Activated naive CD8-positive, alpha-beta T cell treated with anti-CD3 and anti-CD28 coated beads, Interleukin-2, amount 50 U/mL, for 24 hours (primary cell): ENCODE data around the gene BNIP3.
"Not testable (repeated sequence)": the region's sequence is repeated elsewhere in the genome, so short reads cannot be mapped to it uniquely, and the experiment has no call there.

Experiments
- ATAC-seq: fragments of 150-1000 bp; cut with Tn5 transposase; one replicate; pipeline ENCODE4 v1.10.0; 2021
- DNase-seq: peaks from one replicate; pipeline ENCODE4 v3.0.0; 2021
- H3K27ac Mint-ChIP-seq: one replicate; pipeline ENCODE4 v1.8.0; 2021; ENCODE audit warnings: mild to moderate bottlenecking, mixed read lengths
- H3K27me3 Mint-ChIP-seq: one replicate; pipeline ENCODE4 v1.8.0; 2021; ENCODE audit warnings: mixed read lengths
- H3K36me3 Mint-ChIP-seq: one replicate; pipeline ENCODE4 v1.8.0; 2021; ENCODE audit warnings: low read depth, mixed read lengths
- H3K4me1 Mint-ChIP-seq: one replicate; pipeline ENCODE4 v1.8.0; 2021; ENCODE audit warnings: mixed read lengths
- H3K4me3 Mint-ChIP-seq: one replicate; pipeline ENCODE4 v1.8.0; 2021; ENCODE audit warnings: mild to moderate bottlenecking, moderate library complexity, mixed read lengths
- H3K9me3 Mint-ChIP-seq: one replicate; pipeline ENCODE4 v1.8.0; 2021; ENCODE audit warnings: mixed read lengths

BNIP3 gene

GRCh38 chr10:131994435-131994834 lies 12.7 kb upstream of the BNIP3 start:
- no peak for DNase-seq
- H3K9me3 Mint-ChIP-seq = no peaks in the 10 kb centered on the region
- H3K36me3 Mint-ChIP-seq = no peaks in the 10 kb centered on the region
- no peaks in the 10 kb centered on the region for H3K27me3 Mint-ChIP-seq
- H3K4me3 Mint-ChIP-seq = no peak overlapping the region
- no peak overlapping the region for H3K27ac Mint-ChIP-seq
- H3K4me1 Mint-ChIP-seq = no peaks in the 10 kb centered on the region
- no peak for ATAC-seq

- DNase-seq = no peak
- Mint-ChIP-seq H3K27me3 (no peaks in the 10 kb centered on the region), H3K4me3 (no peak overlapping the region), H3K27ac (no peak overlapping the region), H3K4me1 (no peaks in the 10 kb centered on the region), H3K9me3 (no peaks in the 10 kb centered on the region), H3K36me3 (no peaks in the 10 kb centered on the region)
- ATAC-seq = no peak
These were observed 11.6 kb upstream of the BNIP3 start for GRCh38 chr10:131993275-131993674.

GRCh38 chr10:131991726-131992125 lies 10.0 kb upstream of the BNIP3 start:
- ATAC-seq (no peak), DNase-seq (no peak)
- H3K36me3 Mint-ChIP-seq = no peaks in the 10 kb centered on the region
- H3K9me3 Mint-ChIP-seq = no peaks in the 10 kb centered on the region
- no peaks in the 10 kb centered on the region for H3K27me3 Mint-ChIP-seq
- no peak overlapping the region for H3K27ac Mint-ChIP-seq
- no peaks in the 10 kb centered on the region for H3K4me1 Mint-ChIP-seq
- H3K4me3 Mint-ChIP-seq = no peak overlapping the region

- not testable (repeated sequence) for ATAC-seq, H3K36me3 Mint-ChIP-seq, H3K9me3 Mint-ChIP-seq
These were observed 6.1 kb upstream of the BNIP3 start for GRCh38 chr10:131987786-131988185.

GRCh38 chr10:131987301-131987700 lies 5.6 kb upstream of the BNIP3 start:
- H3K27ac Mint-ChIP-seq, H3K4me3 Mint-ChIP-seq, ATAC-seq, H3K9me3 Mint-ChIP-seq, H3K36me3 Mint-ChIP-seq, DNase-seq, H3K27me3 Mint-ChIP-seq, H3K4me1 Mint-ChIP-seq: not testable (repeated sequence)

More at GRCh38 chr10:131987786-131988185, 6.1 kb upstream of the BNIP3 start:
- not testable (repeated sequence) for H3K4me3 Mint-ChIP-seq, DNase-seq, H3K27ac Mint-ChIP-seq, H3K27me3 Mint-ChIP-seq, H3K4me1 Mint-ChIP-seq

- H3K27ac Mint-ChIP-seq, DNase-seq: not testable (repeated sequence)
These were observed 5.1 kb upstream of the BNIP3 start for GRCh38 chr10:131986851-131987250.

GRCh38 chr10:131983780-131984179 lies 2.1 kb upstream of the BNIP3 start:
- Mint-ChIP-seq H3K9me3 (no peaks in the 10 kb centered on the region), H3K27me3 (peaks cover 3% of the 10 kb centered on the region), H3K4me3 (peak overlapping the region; percentile 72), H3K4me1 (peaks cover 27% of the 10 kb centered on the region), H3K36me3 (peaks cover 8% of the 10 kb centered on the region), H3K27ac (peak overlapping the region; percentile 20)
- no peak for DNase-seq
- ATAC-seq = no peak

More at GRCh38 chr10:131986851-131987250, 5.1 kb upstream of the BNIP3 start:
- H3K9me3 Mint-ChIP-seq, H3K36me3 Mint-ChIP-seq, ATAC-seq, H3K4me3 Mint-ChIP-seq, H3K4me1 Mint-ChIP-seq, H3K27me3 Mint-ChIP-seq: not testable (repeated sequence)

GRCh38 chr10:131982796-131983195 lies 1.1 kb upstream of the BNIP3 start:
- DNase-seq (no peak), ATAC-seq (no peak)
- peaks cover 9% of the 10 kb centered on the region for H3K36me3 Mint-ChIP-seq
- H3K9me3 Mint-ChIP-seq = no peaks in the 10 kb centered on the region
- H3K27ac Mint-ChIP-seq = peak overlapping the region; percentile 20
- peaks cover 35% of the 10 kb centered on the region for H3K4me1 Mint-ChIP-seq
- peaks cover 3% of the 10 kb centered on the region for H3K27me3 Mint-ChIP-seq
- H3K4me3 Mint-ChIP-seq = peak overlapping the region; percentile 72

- peaks cover 40% of the 10 kb centered on the region for H3K4me1 Mint-ChIP-seq
- H3K27ac Mint-ChIP-seq = no peak overlapping the region
- ATAC-seq (peak; percentile 13), DNase-seq (peak; percentile 19)
- peak overlapping the region; percentile 63 for H3K4me3 Mint-ChIP-seq
- H3K27me3 Mint-ChIP-seq = peaks cover 3% of the 10 kb centered on the region
- peaks cover 14% of the 10 kb centered on the region for H3K36me3 Mint-ChIP-seq
- no peaks in the 10 kb centered on the region for H3K9me3 Mint-ChIP-seq
These were observed 548 bp upstream of the BNIP3 start for GRCh38 chr10:131982185-131982756.

GRCh38 chr10:131980761-131981428 lies 828 bp downstream of the BNIP3 start:
- no peak for ATAC-seq
- no peaks in the 10 kb centered on the region for H3K9me3 Mint-ChIP-seq
- peak overlapping the region; percentile 69 for H3K27ac Mint-ChIP-seq
- DNase-seq = peak; percentile 20
- H3K4me3 Mint-ChIP-seq = peak overlapping the region; percentile 90
- peaks cover 1% of the 10 kb centered on the region for H3K27me3 Mint-ChIP-seq
- peaks cover 52% of the 10 kb centered on the region for H3K4me1 Mint-ChIP-seq
- peaks cover 17% of the 10 kb centered on the region for H3K36me3 Mint-ChIP-seq

GRCh38 chr10:131980321-131980720 lies 1.4 kb downstream of the BNIP3 start:
- Mint-ChIP-seq H3K36me3 (peaks cover 17% of the 10 kb centered on the region), H3K27me3 (no peaks in the 10 kb centered on the region), H3K4me3 (peak overlapping the region; percentile 90), H3K9me3 (no peaks in the 10 kb centered on the region), H3K27ac (no peak overlapping the region), H3K4me1 (peaks cover 58% of the 10 kb centered on the region)
- ATAC-seq (no peak), DNase-seq (no peak)

GRCh38 chr10:131979821-131980270 lies 1.9 kb downstream of the BNIP3 start:
- ATAC-seq = no peak
- no peak for DNase-seq
- Mint-ChIP-seq H3K36me3 (peaks cover 20% of the 10 kb centered on the region), H3K27ac (peak overlapping the region; percentile 68), H3K27me3 (no peaks in the 10 kb centered on the region), H3K4me1 (peaks cover 63% of the 10 kb centered on the region), H3K9me3 (no peaks in the 10 kb centered on the region), H3K4me3 (peak overlapping the region; percentile 90)

- H3K4me3 Mint-ChIP-seq = peak overlapping the region; percentile 90
- H3K9me3 Mint-ChIP-seq = no peaks in the 10 kb centered on the region
- DNase-seq (no peak), ATAC-seq (no peak)
- peaks cover 20% of the 10 kb centered on the region for H3K36me3 Mint-ChIP-seq
- peak overlapping the region; percentile 76 for H3K27ac Mint-ChIP-seq
- H3K27me3 Mint-ChIP-seq = no peaks in the 10 kb centered on the region
- peaks cover 66% of the 10 kb centered on the region for H3K4me1 Mint-ChIP-seq
These were observed 2.4 kb downstream of the BNIP3 start for GRCh38 chr10:131979336-131979735.

- DNase-seq (no peak), ATAC-seq (no peak)
- Mint-ChIP-seq H3K4me3 (peak overlapping the region; percentile 90), H3K4me1 (peaks cover 71% of the 10 kb centered on the region), H3K9me3 (no peaks in the 10 kb centered on the region), H3K27ac (peak overlapping the region; percentile 76), H3K36me3 (peaks cover 24% of the 10 kb centered on the region), H3K27me3 (no peaks in the 10 kb centered on the region)
These were observed 2.9 kb downstream of the BNIP3 start for GRCh38 chr10:131978851-131979250.

GRCh38 chr10:131978366-131978765 lies 3.4 kb downstream of the BNIP3 start:
- ATAC-seq (no peak), DNase-seq (no peak)
- Mint-ChIP-seq H3K36me3 (peaks cover 29% of the 10 kb centered on the region), H3K27me3 (no peaks in the 10 kb centered on the region), H3K4me1 (peaks cover 74% of the 10 kb centered on the region), H3K4me3 (no peak overlapping the region), H3K9me3 (no peaks in the 10 kb centered on the region), H3K27ac (no peak overlapping the region)
